BJ (cell line): ENCODE data around the gene PFN4. TPM values are rescaled to one million over a fixed set of nuclear protein-coding genes. Genes with fewer than 3 reads are reported as not detected.

Source experiments
- CTCF ChIA-PET: fragments of 350-600 bp; formaldehyde crosslinking; extraction: SDS; loops from one replicate; lab custom pipeline; 2021; ENCODE audit warnings: antibody characterized with exemption, inconsistent platforms; lab: Yijun Ruan, JAX
- POLR2A ChIA-PET: fragments of 300-600 bp; sonication (Branson Sonifier 250); formaldehyde crosslinking; extraction: SDS; loops from one replicate; lab custom pipeline; 2021; ENCODE audit warnings: antibody characterized with exemption; lab: Charles Lee
- DNase-seq: peaks from one replicate; pipeline ENCODE4 v3.0.0-alpha.2; 2011; ENCODE audit warnings: low read depth
- H3K27me3 ChIP-seq: 2 replicates; pipeline ENCODE4 v1.6.0; 2011; ENCODE audit warnings: low read length; ENCODE audit not compliant: control insufficient read depth, insufficient read depth
- H3K36me3 ChIP-seq: 2 replicates; pipeline ENCODE4 v1.5.1; 2011; ENCODE audit warnings: low read length; ENCODE audit not compliant: control insufficient read depth, insufficient read depth
- H3K4me3 ChIP-seq: 2 replicates; pipeline ENCODE4 v1.5.1; 2011; ENCODE audit warnings: low read depth, mild to moderate bottlenecking, control low read depth, low read length
- polyA plus RNA-seq: library from polyadenylated mRNA; depleted of rRNA; stranded (reverse); fragments of >200 nt; gene quantifications from 2 replicates; pipeline ENCODE4 v1.2.3, GENCODE V29; 2011
- TF ChIP-seq, protein P1 (sequence below): IDR thresholded peaks from 2 replicates; pipeline ENCODE4 v1.5.1; 2011; ENCODE audit warnings: low read depth, mild to moderate bottlenecking, control low read depth, inconsistent platforms, low read length, moderate library complexity; ENCODE audit not compliant: insufficient read depth

The PFN4 gene
- polyA plus RNA-seq, 1 experiment: 0.40 TPM

DNA sequence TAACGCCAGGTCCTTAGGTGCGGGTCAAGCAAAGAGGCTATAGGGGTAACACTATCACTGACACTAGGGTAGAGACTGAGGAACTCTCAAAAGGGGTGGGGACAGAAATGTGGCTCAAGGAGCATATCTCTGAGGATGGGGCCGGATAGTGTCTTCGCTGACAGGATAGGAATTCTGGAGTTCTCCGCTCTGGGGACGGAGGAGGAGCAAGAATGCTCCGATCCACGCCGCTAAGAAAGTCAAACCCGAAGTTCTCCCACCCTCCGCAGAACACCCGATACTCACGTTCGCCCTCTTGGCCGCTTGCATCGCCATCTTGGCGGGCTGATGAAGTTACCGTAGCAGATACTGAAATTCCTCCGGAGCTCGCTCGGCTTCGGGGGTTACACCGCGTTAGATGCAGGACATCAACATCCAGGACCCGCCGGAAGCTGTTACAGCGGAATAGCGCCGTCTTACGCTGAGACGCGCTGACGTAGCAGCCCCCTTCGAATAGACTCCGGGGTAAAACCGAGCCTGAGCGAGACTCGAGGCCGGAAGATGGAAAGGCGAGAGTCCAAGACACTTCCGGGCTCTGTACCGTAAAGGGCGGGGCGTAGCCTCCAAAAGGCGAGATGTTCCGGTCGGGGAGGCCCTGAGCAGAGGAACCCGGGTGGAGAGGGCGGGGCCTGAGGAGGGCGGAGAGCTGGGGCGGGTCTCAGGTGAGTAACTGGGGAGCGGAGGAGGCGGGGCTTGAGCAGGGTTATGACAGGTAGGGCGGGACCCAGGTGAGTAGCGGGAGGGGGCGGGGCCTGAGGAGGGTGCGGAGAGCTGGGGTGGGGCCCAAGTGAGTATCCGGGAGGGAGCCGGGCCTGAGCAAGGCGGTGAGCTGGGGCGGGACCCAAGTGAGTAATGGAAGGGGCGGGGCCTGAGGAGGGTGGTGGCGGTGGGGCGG is 47.0 kb downstream of the PFN4 start, which contains the start of gene SF3B6:
TSS of gene SF3B6 (minus strand) at position 412 of the 934 bp plus-strand sequence. CDS start at position 315, 97 bp downstream.
- DNase-seq: peak; percentile 95
- POLR2A ChIA-PET: interaction anchor here (0.6 to 0.9 kb wide), 2 partner anchors 8 to 158 kb away, joined by 3 to 19 read pairs; partner anchors contain the start of gene TP53I3
- Histone ChIP-seq H3K27me3 (no peaks in the 10 kb centered on the region), H3K4me3 (peak within 1 kb of the TSS; percentile 94), H3K36me3 (peaks cover 4% of the 10 kb centered on the region; the same call in 1 of the 2 replicates)
- CTCF ChIA-PET: interaction anchor here (0.9 to 2.3 kb wide), 3 partner anchors 9 to 251 kb away, joined by 4 to 13 read pairs (median 7); partner anchors contain the start of genes ATAD2B and TP53I3
- TF ChIP-seq, protein P1, sequence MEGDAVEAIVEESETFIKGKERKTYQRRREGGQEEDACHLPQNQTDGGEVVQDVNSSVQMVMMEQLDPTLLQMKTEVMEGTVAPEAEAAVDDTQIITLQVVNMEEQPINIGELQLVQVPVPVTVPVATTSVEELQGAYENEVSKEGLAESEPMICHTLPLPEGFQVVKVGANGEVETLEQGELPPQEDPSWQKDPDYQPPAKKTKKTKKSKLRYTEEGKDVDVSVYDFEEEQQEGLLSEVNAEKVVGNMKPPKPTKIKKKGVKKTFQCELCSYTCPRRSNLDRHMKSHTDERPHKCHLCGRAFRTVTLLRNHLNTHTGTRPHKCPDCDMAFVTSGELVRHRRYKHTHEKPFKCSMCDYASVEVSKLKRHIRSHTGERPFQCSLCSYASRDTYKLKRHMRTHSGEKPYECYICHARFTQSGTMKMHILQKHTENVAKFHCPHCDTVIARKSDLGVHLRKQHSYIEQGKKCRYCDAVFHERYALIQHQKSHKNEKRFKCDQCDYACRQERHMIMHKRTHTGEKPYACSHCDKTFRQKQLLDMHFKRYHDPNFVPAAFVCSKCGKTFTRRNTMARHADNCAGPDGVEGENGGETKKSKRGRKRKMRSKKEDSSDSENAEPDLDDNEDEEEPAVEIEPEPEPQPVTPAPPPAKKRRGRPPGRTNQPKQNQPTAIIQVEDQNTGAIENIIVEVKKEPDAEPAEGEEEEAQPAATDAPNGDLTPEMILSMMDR: no peak

DNA sequence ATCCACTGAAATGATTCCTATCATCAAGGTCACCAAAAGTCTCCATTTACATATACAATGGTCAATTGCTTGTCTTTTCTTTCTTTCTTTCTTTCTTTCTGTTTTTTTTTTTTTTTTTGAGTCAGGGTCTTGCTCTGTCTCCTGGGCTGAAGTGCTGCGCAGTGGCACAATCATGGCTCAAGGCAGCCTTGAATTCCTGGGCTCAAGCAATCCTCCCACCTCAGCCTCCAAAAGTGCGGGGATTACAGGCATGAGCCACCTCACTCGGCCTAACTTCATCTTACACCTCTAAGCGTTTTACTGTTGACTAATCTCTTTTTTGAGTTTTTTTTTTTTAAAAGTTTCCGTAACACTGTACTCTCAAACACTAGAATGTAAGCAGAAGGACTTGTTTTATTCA is 47.9 kb downstream of the PFN4 start:
- H3K4me3 ChIP-seq: peak overlapping the region; percentile 94
- TF ChIP-seq, protein P1: no peak
- H3K36me3 ChIP-seq: peaks cover under 1% of the 10 kb centered on the region; the same call in 1 of the 2 replicates
- ChIA-PET POLR2A (interaction anchor here (0.9 kb wide), 1 partner anchor 9 kb away, joined by 3 read pairs; the partner anchor contains the start of gene TP53I3), CTCF (interaction anchor here (1.5 kb wide), 1 partner anchor 9 kb away, joined by 7 read pairs; the partner anchor contains the start of gene TP53I3)
- DNase-seq: no peak
- no peaks in the 10 kb centered on the region for H3K27me3 ChIP-seq

DNA sequence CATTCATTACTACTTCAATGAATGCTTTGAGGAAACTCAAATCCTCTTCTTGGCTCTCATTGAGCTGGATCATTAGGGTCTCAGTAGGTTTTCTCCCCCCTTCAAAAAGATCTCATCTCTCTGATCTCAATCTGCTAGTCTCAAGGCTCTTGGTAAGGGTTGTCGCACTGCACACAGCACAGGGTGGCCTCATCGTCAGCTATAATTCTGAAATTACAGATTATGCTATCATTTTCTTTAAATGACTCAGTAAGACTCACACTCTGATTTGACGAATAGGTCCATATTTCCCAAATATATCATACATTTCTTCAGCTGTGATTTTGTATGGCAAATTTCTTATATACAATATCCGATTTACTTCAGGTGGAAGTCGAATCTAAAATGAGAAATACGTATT is 49.3 kb downstream of the PFN4 start:
- Histone ChIP-seq H3K4me3 (no peak overlapping the region), H3K27me3 (no peaks in the 10 kb centered on the region), H3K36me3 (peaks cover 4% of the 10 kb centered on the region; the same call in 1 of the 2 replicates)
- TF ChIP-seq, protein P1: no peak
- CTCF ChIA-PET: interaction anchor here (0.6 to 1.9 kb wide), 5 partner anchors 9 to 273 kb away, joined by 3 to 7 read pairs (median 3); partner anchors contain the start of gene ATAD2B
- POLR2A ChIA-PET: no interaction called here
- DNase-seq: no peak

DNA sequence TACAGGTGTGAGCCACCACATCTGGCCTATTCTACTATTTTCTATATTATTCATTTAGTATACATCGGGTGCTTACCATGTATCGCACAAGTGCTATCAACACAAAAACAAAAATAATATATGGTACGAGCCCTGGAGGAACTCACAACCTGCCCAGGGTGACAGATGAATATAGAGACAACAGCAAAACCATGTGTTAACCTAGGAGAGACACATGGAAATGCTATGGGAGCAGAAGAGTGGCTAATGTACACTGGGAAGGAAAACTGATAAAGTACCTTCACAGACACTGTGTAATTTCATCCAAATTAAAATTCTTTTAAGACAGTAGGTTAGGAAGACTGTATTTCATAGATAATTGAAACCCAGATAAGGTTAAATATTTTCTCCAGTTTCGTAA is 50.9 kb downstream of the PFN4 start:
- ChIA-PET CTCF (interaction anchor here (0.7 to 1.9 kb wide), 3 partner anchors 11 to 273 kb away, joined by 3 to 7 read pairs (median 3); partner anchors contain the start of gene ATAD2B), POLR2A (no interaction called here)
- TF ChIP-seq, protein P1: no peak
- no peak overlapping the region for H3K4me3 ChIP-seq
- H3K27me3 ChIP-seq: no peaks in the 10 kb centered on the region
- no peak for DNase-seq
- H3K36me3 ChIP-seq: peaks cover 5% of the 10 kb centered on the region; the same call in 1 of the 2 replicates

DNA sequence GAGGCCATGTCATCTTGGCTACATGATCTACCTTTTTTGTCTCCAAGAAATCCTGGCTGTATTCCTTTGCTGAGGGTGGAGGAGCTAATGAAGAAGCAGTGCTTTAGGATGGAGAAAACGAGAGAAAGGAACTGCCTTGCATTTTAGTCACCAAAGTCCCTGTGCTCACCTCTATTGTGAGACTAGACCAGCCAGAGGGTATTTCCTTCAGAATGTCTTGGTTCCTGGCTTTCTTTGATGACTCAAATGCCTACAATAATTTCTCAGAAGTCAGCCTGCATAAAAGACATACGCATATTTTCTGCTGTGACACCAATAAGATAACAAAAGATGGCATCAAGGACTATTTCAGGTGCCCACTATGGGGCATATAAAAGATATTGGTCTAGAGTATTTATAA is 57.8 kb downstream of the PFN4 start:
- H3K36me3 ChIP-seq: peaks cover 5% of the 10 kb centered on the region; the same call in 1 of the 2 replicates
- TF ChIP-seq, protein P1: no peak
- CTCF ChIA-PET: interaction anchor here (1.3 to 2.2 kb wide), 2 partner anchors 15 to 138 kb away, joined by 5 to 8 read pairs; partner anchors contain the start of gene ATAD2B
- DNase-seq: no peak
- POLR2A ChIA-PET: no interaction called here
- no peaks in the 10 kb centered on the region for H3K27me3 ChIP-seq
- H3K4me3 ChIP-seq: no peak overlapping the region
